B cell (primary cell): ENCODE results near the gene MSLN. TPM values are rescaled to one million over a fixed set of nuclear protein-coding genes. Genes with fewer than 3 reads are reported as not detected.

Experiments
- ATAC-seq: fragments of 200-7000 bp; cut with Tn5 transposase; one replicate; pipeline ENCODE4 v1.10.0; 2021; ENCODE audit warnings: low read depth, mild to moderate bottlenecking, moderate number of reproducible peaks, moderate library complexity
- CTCF ChIA-PET: fragments of 350-600 bp; sonication (Branson Sonifier 250); formaldehyde crosslinking; loops from one replicate; lab custom pipeline; 2021; ENCODE audit warnings: antibody characterized with exemption, inconsistent platforms; lab: Charles Lee
- POLR2A ChIA-PET: fragments of 350-600 bp; sonication (Branson Sonifier 250); formaldehyde crosslinking; loops from one replicate; lab custom pipeline; 2021; ENCODE audit warnings: antibody characterized with exemption; lab: Charles Lee
- DNase-seq: peaks from one replicate; pipeline ENCODE4 v3.0.0; 2013
- H2AFZ ChIP-seq: 2 replicates; pipeline ENCODE4 v1.6.1; 2012; ENCODE audit warnings: mild to moderate bottlenecking, low read depth, low read length; ENCODE audit not compliant: insufficient read depth, poor library complexity, severe bottlenecking
- H3K27ac ChIP-seq, 2 donors: 1 replicate in 1 of 2; 2 replicates in 1 of 2; pipeline ENCODE4 v1.5.1; 2012 to 2013; ENCODE audit warnings: low read length in 2 of 2, mild to moderate bottlenecking in 2 of 2, moderate library complexity in 1 of 2
- H3K27me3 ChIP-seq, 4 experiments: fragments of 200-600 bp in 1 of 4; sonication (generic) in 1 of 4; replicated peaks in 1 of 4; 1 replicate in 2 of 4; 2 replicates in 2 of 4; pipeline versions ENCODE4 v1.6.1 to v1.7.0; 2013 to 2016; ENCODE audit warnings: low read length in 3 of 4, mild to moderate bottlenecking in 2 of 4, mixed read lengths in 1 of 4, moderate library complexity in 1 of 4; ENCODE audit not compliant: insufficient read depth in 4 of 4, control insufficient read depth in 3 of 4; ENCODE audit errors: control extremely low read depth in 1 of 4
- H3K36me3 ChIP-seq, 2 experiments: replicated peaks in 1 of 2; 1 replicate in 1 of 2; 2 replicates in 1 of 2; pipeline versions ENCODE4 v1.6.1 to v1.7.1; 2013; ENCODE audit warnings: low read length in 1 of 2; ENCODE audit not compliant: insufficient read depth in 2 of 2, control insufficient read depth in 1 of 2; ENCODE audit errors: control extremely low read depth in 1 of 2, extremely low read depth in 1 of 2
- H3K4me1 ChIP-seq, 2 donors: fragments of 200-600 bp in 1 of 2; sonication (generic) in 1 of 2; 1 replicate in 1 of 2; 2 replicates in 1 of 2; pipeline versions ENCODE4 v1.5.1 to v1.6.1; 2013 to 2017; ENCODE audit warnings: low read length in 2 of 2; ENCODE audit not compliant: control insufficient read depth in 2 of 2, insufficient read depth in 2 of 2
- H3K4me2 ChIP-seq: replicated peaks from 2 replicates; pipeline ENCODE3; 2012; ENCODE audit warnings: mild to moderate bottlenecking, low read depth, low read length; ENCODE audit not compliant: poor library complexity, severe bottlenecking
- H3K4me3 ChIP-seq, 5 experiments: fragments of 200-600 bp in 1 of 5; sonication (generic) in 1 of 5; 1 replicate in 3 of 5; 2 replicates in 2 of 5; pipeline versions ENCODE4 v1.5.1 to v1.7.0; 2011 to 2016; ENCODE audit warnings: low read length in 4 of 5, mild to moderate bottlenecking in 4 of 5, low read depth in 2 of 5, control low read depth in 1 of 5, moderate library complexity in 1 of 5; ENCODE audit not compliant: insufficient read depth in 1 of 5; ENCODE audit errors: control extremely low read depth in 1 of 5, extremely low read depth in 1 of 5
- H3K79me2 ChIP-seq: fragments of 200-600 bp; sonication (generic); one replicate; pipeline ENCODE4 v1.6.0; 2016; ENCODE audit warnings: low read length; ENCODE audit not compliant: control insufficient read depth, insufficient read depth
- H3K9ac ChIP-seq: fragments of 200-600 bp; sonication (generic); 2 replicates; pipeline ENCODE4 v1.6.1; 2017; ENCODE audit warnings: mild to moderate bottlenecking, low read length, moderate library complexity
- H3K9me3 ChIP-seq, 3 donors: one replicate each; pipeline versions ENCODE4 v1.6.1 to v1.7.1; 2013; ENCODE audit warnings: low read length in 2 of 3; ENCODE audit not compliant: control insufficient read depth in 2 of 3, insufficient read depth in 1 of 3; ENCODE audit errors: control extremely low read depth in 1 of 3
- H4K20me1 ChIP-seq: 2 replicates; pipeline ENCODE4 v1.6.0; 2012; ENCODE audit warnings: mild to moderate bottlenecking, low read length; ENCODE audit not compliant: insufficient read depth, control insufficient read depth, poor library complexity, severe bottlenecking
- H3K27ac Mint-ChIP-seq: one replicate; pipeline ENCODE4 v1.8.0; 2021; ENCODE audit warnings: mixed read lengths
- H3K27me3 Mint-ChIP-seq: one replicate; pipeline ENCODE4 v1.8.0; 2021; ENCODE audit warnings: mixed read lengths
- H3K4me1 Mint-ChIP-seq: one replicate; pipeline ENCODE4 v1.8.0; 2021; ENCODE audit warnings: mixed read lengths
- H3K4me3 Mint-ChIP-seq: one replicate; pipeline ENCODE4 v1.8.0; 2021; ENCODE audit warnings: mixed read lengths
- H3K9me3 Mint-ChIP-seq: one replicate; pipeline ENCODE4 v1.8.0; 2022; ENCODE audit warnings: mixed read lengths; ENCODE audit not compliant: insufficient read depth
- CTCF ChIP-seq: fragments of 200-600 bp; IDR thresholded peaks from one replicate; pipeline ENCODE4 v1.8.0; 2022; ENCODE audit warnings: antibody characterized with exemption, mild to moderate bottlenecking
- EZH2 ChIP-seq: IDR thresholded peaks from 2 replicates; pipeline ENCODE4 v1.6.1; 2012; ENCODE audit warnings: borderline replicate concordance, low read depth, mild to moderate bottlenecking, moderate library complexity, low read length; ENCODE audit not compliant: insufficient read depth, poor library complexity, severe bottlenecking
- WGBS: methylation state at CpG from one replicate; pipeline ENCODE4 v1.1.5; 2013; ENCODE audit warnings: missing lambda C conversion rate; ENCODE audit not compliant: insufficient coverage; 5-methylcytosine and 5-hydroxymethylcytosine counted together
- intact Hi-C: fragments of 100-400 bp; cut with micrococcal nuclease; formaldehyde crosslinking; loops from one replicate; pipeline ENCODE4 v1.10.0; 2022
- polyA plus RNA-seq: library from polyadenylated mRNA; depleted of rRNA; stranded (reverse); fragments of >200 nt; gene quantifications from 2 replicates; pipeline ENCODE4 v1.2.3, GENCODE V29; 2012
- total RNA-seq, 2 donors: library from RNA; stranded (reverse); fragments of 120-200 nt in 1 of 2; gene quantifications; 1 replicate in 1 of 2; 2 replicates in 1 of 2; pipeline versions ENCODE4 v1.2.3 to v1.2.4, GENCODE V29; 2013 to 2022

MSLN gene
- total and polyA plus RNA-seq, 2 donors (not counting 1 experiment from before 2014, with no cell fraction given) = not detected

DNA sequence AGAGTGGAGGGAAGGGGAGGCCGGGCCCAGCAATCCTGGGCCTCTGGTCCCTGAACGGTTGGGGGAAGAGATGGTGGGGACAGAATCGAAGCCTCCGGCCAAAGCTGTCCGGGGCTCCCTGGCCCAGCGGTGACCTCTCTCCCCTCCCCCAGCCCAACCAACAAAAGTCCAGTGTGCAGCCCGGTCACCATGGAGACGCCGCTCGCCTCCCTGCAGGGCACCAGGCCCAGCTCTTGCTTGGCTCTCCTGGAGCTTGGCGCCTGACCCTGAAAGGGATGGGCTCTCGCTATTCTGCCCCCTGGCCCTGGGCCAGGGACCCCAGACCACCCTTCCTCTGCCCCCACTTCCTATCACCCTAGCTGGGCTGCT is 44.4 kb upstream of the MSLN start:
- H3K4me1 ChIP-seq = peaks cover 21 to 35% of the 10 kb centered on the region in 2 donors
- H3K27ac Mint-ChIP-seq = no peak overlapping the region
- 43% methylated on average over 10 of the region's 12 CpGs for WGBS

More for the DNA sequence above, 44.4 kb upstream of the MSLN start:
- no peak overlapping the region for H2AFZ ChIP-seq
- H3K4me3 Mint-ChIP-seq = peak overlapping the region; percentile 72
- H3K4me3 ChIP-seq = no peak overlapping the region
- H3K9me3 ChIP-seq = peaks cover 0 to 12% (median 0%) of the 10 kb centered on the region in 3 donors
- peaks cover 10% of the 10 kb centered on the region for H3K27me3 Mint-ChIP-seq
- peaks cover 11% of the 10 kb centered on the region for H4K20me1 ChIP-seq
- H3K79me2 ChIP-seq = no peaks in the 10 kb centered on the region
- ATAC-seq (no peak), DNase-seq (no peak)
- no peak for TF ChIP-seq CTCF
- TF ChIP-seq EZH2 = no peak
- peaks cover 0 to 30% (median 12%) of the 10 kb centered on the region in 4 experiments for H3K27me3 ChIP-seq
- intact Hi-C loops = loop anchor here (5.0 kb wide), 1 partner anchor 256 kb away; the partner anchor contains the start of gene LMF1
- H3K36me3 ChIP-seq = no peaks in the 10 kb centered on the region
- no peak overlapping the region for H3K27ac ChIP-seq
- ChIA-PET POLR2A (interaction anchor here (1.4 to 2.1 kb wide), 3 partner anchors 10 to 25 kb away, joined by 4 to 11 read pairs (median 8); partner anchors contain the start of genes CCDC78 and CIAO3), CTCF (interaction anchor here (0.9 to 7.6 kb wide), 6 partner anchors 9 to 69 kb away, joined by 3 to 94 read pairs (median 8); partner anchors contain the start of genes CCDC78, CHTF18, CIAO3 and RPUSD1)
- H3K9ac ChIP-seq = no peak overlapping the region
- no peaks in the 10 kb centered on the region for H3K9me3 Mint-ChIP-seq
- H3K4me1 Mint-ChIP-seq = peaks cover 13% of the 10 kb centered on the region
- peak overlapping the region; percentile 95 for H3K4me2 ChIP-seq
